Stimulated activated naive CD8-positive, alpha-beta T cell treated with anti-CD3 and anti-CD28 coated beads, Interleukin-15, Interleukin-2, amounts not matched to agents 100 ng/mL and 50 ng/mL, for 24 hours (primary cell): ENCODE data around the gene DNMBP.
"Not testable (repeated sequence)": the region's sequence is repeated elsewhere in the genome, so short reads cannot be mapped to it uniquely, and the experiment has no call there.

Source experiments
- H3K27ac Mint-ChIP-seq: one replicate; pipeline ENCODE4 v1.8.0; 2021; ENCODE audit warnings: mild to moderate bottlenecking, mixed read lengths
- H3K27me3 Mint-ChIP-seq: one replicate; pipeline ENCODE4 v1.8.0; 2021; ENCODE audit warnings: mixed read lengths
- H3K36me3 Mint-ChIP-seq: one replicate; pipeline ENCODE4 v1.8.0; 2021; ENCODE audit warnings: low read depth, mixed read lengths
- H3K4me1 Mint-ChIP-seq: one replicate; pipeline ENCODE4 v1.8.0; 2021; ENCODE audit warnings: low read depth, mixed read lengths
- H3K4me3 Mint-ChIP-seq: one replicate; pipeline ENCODE4 v1.8.0; 2021; ENCODE audit warnings: mild to moderate bottlenecking, mixed read lengths
- H3K9me3 Mint-ChIP-seq: one replicate; pipeline ENCODE4 v1.8.0; 2021; ENCODE audit warnings: mixed read lengths

DNMBP gene

GRCh38 chr10:100007231-100008141 is 2.3 kb downstream of the DNMBP start:
- Mint-ChIP-seq H3K4me3 (peak overlapping the region; percentile 44), H3K9me3 (no peaks in the 10 kb centered on the region), H3K27me3 (peaks cover 4% of the 10 kb centered on the region), H3K36me3 (no peaks in the 10 kb centered on the region), H3K4me1 (peaks cover 56% of the 10 kb centered on the region), H3K27ac (peak overlapping the region; percentile 78)

GRCh38 chr10:100006243-100006886 is 3.4 kb downstream of the DNMBP start:
- Mint-ChIP-seq H3K36me3 (no peaks in the 10 kb centered on the region), H3K9me3 (no peaks in the 10 kb centered on the region), H3K4me3 (peak overlapping the region; percentile 52), H3K4me1 (peaks cover 56% of the 10 kb centered on the region), H3K27ac (peak overlapping the region; percentile 78), H3K27me3 (peaks cover 4% of the 10 kb centered on the region)

GRCh38 chr10:100004805-100005510 is 4.8 kb downstream of the DNMBP start:
- Mint-ChIP-seq H3K27me3 (no peaks in the 10 kb centered on the region), H3K27ac (no peak overlapping the region), H3K9me3 (no peaks in the 10 kb centered on the region), H3K4me1 (peaks cover 47% of the 10 kb centered on the region), H3K36me3 (no peaks in the 10 kb centered on the region), H3K4me3 (no peak overlapping the region)

GRCh38 chr10:100000109-100000644 is 9.6 kb downstream of the DNMBP start:
- no peaks in the 10 kb centered on the region for H3K36me3 Mint-ChIP-seq
- H3K9me3 Mint-ChIP-seq: no peaks in the 10 kb centered on the region
- H3K27me3 Mint-ChIP-seq: no peaks in the 10 kb centered on the region
- peaks cover 8% of the 10 kb centered on the region for H3K4me1 Mint-ChIP-seq
- H3K27ac Mint-ChIP-seq: no peak overlapping the region
- no peak overlapping the region for H3K4me3 Mint-ChIP-seq

GRCh38 chr10:99999319-100000108 is 10.2 kb downstream of the DNMBP start:
- H3K9me3 Mint-ChIP-seq: no peaks in the 10 kb centered on the region
- H3K4me1 Mint-ChIP-seq: peaks cover 11% of the 10 kb centered on the region
- H3K27me3 Mint-ChIP-seq: no peaks in the 10 kb centered on the region
- H3K4me3 Mint-ChIP-seq: no peak overlapping the region
- no peaks in the 10 kb centered on the region for H3K36me3 Mint-ChIP-seq
- no peak overlapping the region for H3K27ac Mint-ChIP-seq

GRCh38 chr10:99998889-99999288 is 10.9 kb downstream of the DNMBP start:
- H3K4me3 Mint-ChIP-seq: no peak overlapping the region
- H3K4me1 Mint-ChIP-seq: peaks cover 17% of the 10 kb centered on the region
- H3K36me3 Mint-ChIP-seq: no peaks in the 10 kb centered on the region
- H3K27me3 Mint-ChIP-seq: no peaks in the 10 kb centered on the region
- H3K27ac Mint-ChIP-seq: no peak overlapping the region
- no peaks in the 10 kb centered on the region for H3K9me3 Mint-ChIP-seq

GRCh38 chr10:99996671-99997648 is 12.8 kb downstream of the DNMBP start:
- Mint-ChIP-seq H3K4me1 (peaks cover 19% of the 10 kb centered on the region), H3K27me3 (no peaks in the 10 kb centered on the region), H3K9me3 (no peaks in the 10 kb centered on the region), H3K4me3 (no peak overlapping the region), H3K27ac (no peak overlapping the region), H3K36me3 (no peaks in the 10 kb centered on the region)

GRCh38 chr10:99995713-99996112 is 14.0 kb downstream of the DNMBP start:
- no peaks in the 10 kb centered on the region for H3K9me3 Mint-ChIP-seq
- peaks cover 19% of the 10 kb centered on the region for H3K4me1 Mint-ChIP-seq
- no peak overlapping the region for H3K4me3 Mint-ChIP-seq
- no peaks in the 10 kb centered on the region for H3K36me3 Mint-ChIP-seq
- no peak overlapping the region for H3K27ac Mint-ChIP-seq
- no peaks in the 10 kb centered on the region for H3K27me3 Mint-ChIP-seq

GRCh38 chr10:99995269-99995668 is 14.5 kb downstream of the DNMBP start:
- H3K4me3 Mint-ChIP-seq: no peak overlapping the region
- peaks cover 19% of the 10 kb centered on the region for H3K4me1 Mint-ChIP-seq
- no peaks in the 10 kb centered on the region for H3K9me3 Mint-ChIP-seq
- H3K27ac Mint-ChIP-seq: no peak overlapping the region
- no peaks in the 10 kb centered on the region for H3K36me3 Mint-ChIP-seq
- no peaks in the 10 kb centered on the region for H3K27me3 Mint-ChIP-seq

GRCh38 chr10:99994801-99995200 is 14.9 kb downstream of the DNMBP start:
- Mint-ChIP-seq H3K9me3 (no peaks in the 10 kb centered on the region), H3K4me1 (peaks cover 19% of the 10 kb centered on the region), H3K36me3 (no peaks in the 10 kb centered on the region), H3K4me3 (no peak overlapping the region), H3K27ac (no peak overlapping the region), H3K27me3 (no peaks in the 10 kb centered on the region)

GRCh38 chr10:99993701-99994689 is 15.8 kb downstream of the DNMBP start:
- Mint-ChIP-seq H3K4me3 (peak overlapping the region; percentile 71), H3K4me1 (peaks cover 19% of the 10 kb centered on the region), H3K27me3 (no peaks in the 10 kb centered on the region), H3K36me3 (no peaks in the 10 kb centered on the region), H3K27ac (peak overlapping the region; percentile 51), H3K9me3 (no peaks in the 10 kb centered on the region)

GRCh38 chr10:99985637-99986036 is 24.1 kb downstream of the DNMBP start:
- H3K36me3 Mint-ChIP-seq, H3K4me3 Mint-ChIP-seq, H3K27ac Mint-ChIP-seq, H3K9me3 Mint-ChIP-seq, H3K27me3 Mint-ChIP-seq: not testable (repeated sequence)
- peaks cover 10% of the 10 kb centered on the region for H3K4me1 Mint-ChIP-seq
